A549 (cell line): Measurements from ENCODE around the gene BCLAF1. TPM values are rescaled to one million over a fixed set of nuclear protein-coding genes. Genes with fewer than 3 reads are reported as not detected.

Experiments used
- ATAC-seq, 2 experiments: fragments of 200-7000 bp in 1 of 2; fragments of >200 bp in 1 of 2; cut with Nextera tagmentation in 1 of 2; cut with Tn5 transposase in 1 of 2; 3 replicates each; pipeline versions ENCODE4 v1.8.0 to v1.9.1; 2018 to 2020; ENCODE audit warnings: mild to moderate bottlenecking in 1 of 2, moderate library complexity in 1 of 2
- CTCF ChIA-PET: fragments of 300-600 bp; sonication (Branson Sonifier 250); formaldehyde crosslinking; extraction: SDS; loops from one replicate; lab custom pipeline; 2021; ENCODE audit warnings: antibody characterized with exemption, inconsistent platforms; lab: Yijun Ruan, JAX
- POLR2A ChIA-PET: fragments of 350-600 bp; formaldehyde crosslinking; extraction: SDS; loops from one replicate; lab custom pipeline; 2021; ENCODE audit warnings: antibody characterized with exemption, inconsistent platforms; lab: Yijun Ruan, JAX
- DNase-seq, 2 experiments: peaks; one replicate each; pipeline versions ENCODE4 v3.0.0 to v3.0.0-alpha.2; 2011 to 2016; ENCODE audit warnings: low read depth in 1 of 2, low spot score in 1 of 2
- FAIRE-seq: peaks from 2 replicates; lab custom pipeline; 2011; peaks lifted over from hg19 to GRCh38; lab: Jason Lieb, UNC
- H3K27ac ChIP-seq, 2 experiments: fragments of >200 bp; sonication (Bioruptor Twin); formaldehyde crosslinking; 3 replicates each; pipeline ENCODE4 v1.5.1; 2016 to 2017
- H3K4me1 ChIP-seq: fragments of >200 bp; sonication (Bioruptor Twin); formaldehyde crosslinking; 3 replicates; pipeline ENCODE4 v1.6.1; 2016
- H3K4me2 ChIP-seq: fragments of >200 bp; sonication (Bioruptor Twin); formaldehyde crosslinking; 3 replicates; pipeline ENCODE4 v1.6.1; 2016
- H3K4me3 ChIP-seq: fragments of >200 bp; sonication (Bioruptor Twin); formaldehyde crosslinking; 3 replicates; pipeline ENCODE4 v1.5.1; 2016
- H3K9me3 ChIP-seq: fragments of >200 bp; sonication (Bioruptor Twin); formaldehyde crosslinking; 3 replicates; pipeline ENCODE4 v1.6.1; 2016
- BHLHE40 ChIP-seq: IDR thresholded peaks from 2 replicates; pipeline ENCODE4 v1.6.1; 2012; ENCODE audit warnings: low read depth, low read length, inconsistent platforms
- CBX2 ChIP-seq: fragments of 200-600 bp; sonication (generic); IDR thresholded peaks from 2 replicates; pipeline ENCODE4 v1.6.1; 2016; ENCODE audit warnings: low read depth, mild to moderate bottlenecking, borderline replicate concordance
- CEBPB ChIP-seq, 2 experiments: fragments of >200 bp in 1 of 2; sonication (Bioruptor Twin) in 1 of 2; formaldehyde crosslinking in 1 of 2; IDR thresholded peaks; 2 replicates each; pipeline ENCODE4 v1.6.1; 2012 to 2016
- CHD2 ChIP-seq: fragments of 150-350 bp; IDR thresholded peaks from 2 replicates; pipeline ENCODE4 v1.6.1; 2014; ENCODE audit warnings: low read length; ENCODE audit not compliant: partially characterized antibody
- CTCF ChIP-seq: fragments of >200 bp; sonication (Bioruptor Twin); formaldehyde crosslinking; IDR thresholded peaks from 3 replicates; pipeline ENCODE4 v1.5.1; 2016
- EHMT2 ChIP-seq: fragments of 200-600 bp; sonication (generic); IDR thresholded peaks from 2 replicates; pipeline ENCODE4 v1.6.1; 2016; ENCODE audit warnings: antibody characterized with exemption, low read depth, mild to moderate bottlenecking, moderate library complexity
- ELK1 ChIP-seq: fragments of 150-350 bp; IDR thresholded peaks from 2 replicates; pipeline ENCODE4 v1.6.1; 2014; ENCODE audit warnings: low read depth, mild to moderate bottlenecking, low read length
- EP300 ChIP-seq, 2 experiments: fragments of >200 bp; sonication (Bioruptor Twin); formaldehyde crosslinking; IDR thresholded peaks; 2 replicates in 1 of 2; 3 replicates in 1 of 2; pipeline ENCODE4 v1.6.1; 2016 to 2017
- FOSB ChIP-seq: fragments of 250-450 bp; sonication (Bioruptor Pico); IDR thresholded peaks from 2 replicates; pipeline ENCODE4 v1.5.0; 2020; ENCODE audit warnings: mild to moderate bottlenecking, moderate library complexity
- FOSL2 ChIP-seq, 2 experiments: fragments of 450-650 bp in 1 of 2; fragments of >200 bp in 1 of 2; sonication (Bioruptor Twin) in 1 of 2; formaldehyde crosslinking; IDR thresholded peaks; 2 replicates each; pipeline versions ENCODE4 v1.5.0 to v1.6.1; 2016 to 2020; ENCODE audit warnings: mild to moderate bottlenecking in 1 of 2, moderate library complexity in 1 of 2
- FOXS1 ChIP-seq: fragments of 250-450 bp; sonication (Bioruptor Pico); IDR thresholded peaks from 2 replicates; pipeline ENCODE4 v1.5.0; 2020; ENCODE audit warnings: mild to moderate bottlenecking, moderate library complexity
- HDAC2 ChIP-seq: fragments of 200-600 bp; sonication (generic); IDR thresholded peaks from 2 replicates; pipeline ENCODE4 v1.6.1; 2016
- HES2 ChIP-seq: fragments of >200 bp; sonication (Bioruptor Twin); formaldehyde crosslinking; IDR thresholded peaks from 2 replicates; pipeline ENCODE4 v1.6.1; 2016
- HEYL ChIP-seq: fragments of 250-450 bp; sonication (Bioruptor Pico); IDR thresholded peaks from 2 replicates; pipeline ENCODE4 v1.8.0; 2021; ENCODE audit warnings: mild to moderate bottlenecking, moderate library complexity
- HMGXB4 ChIP-seq: fragments of 250-450 bp; sonication (Bioruptor Pico); IDR thresholded peaks from 2 replicates; pipeline ENCODE4 v1.5.0; 2021; ENCODE audit warnings: mild to moderate bottlenecking, moderate library complexity, borderline replicate concordance
- HOXA7 ChIP-seq: fragments of 250-450 bp; sonication (Bioruptor Pico); IDR thresholded peaks from 2 replicates; pipeline ENCODE4 v1.5.0; 2020; ENCODE audit warnings: mild to moderate bottlenecking, moderate library complexity
- HOXB13 ChIP-seq: fragments of 250-450 bp; sonication (Bioruptor Pico); IDR thresholded peaks from 2 replicates; pipeline ENCODE4 v1.5.0; 2020; ENCODE audit warnings: low read depth, mild to moderate bottlenecking, moderate library complexity
- HOXB5 ChIP-seq: fragments of 250-450 bp; sonication (Bioruptor Pico); IDR thresholded peaks from 2 replicates; pipeline ENCODE4 v1.5.0; 2020; ENCODE audit warnings: mild to moderate bottlenecking, moderate library complexity
- JUN ChIP-seq, 2 experiments: fragments of >200 bp; sonication (Bioruptor Twin); formaldehyde crosslinking; IDR thresholded peaks; 2 replicates in 1 of 2; 3 replicates in 1 of 2; pipeline ENCODE4 v1.6.1; 2016 to 2017
- JUNB ChIP-seq: fragments of >200 bp; sonication (Bioruptor Twin); formaldehyde crosslinking; IDR thresholded peaks from 2 replicates; pipeline ENCODE4 v1.6.1; 2016
- KDM1A ChIP-seq: fragments of 200-600 bp; sonication (generic); IDR thresholded peaks from 2 replicates; pipeline ENCODE4 v1.6.1; 2016; ENCODE audit warnings: low read depth, mild to moderate bottlenecking
- KDM5A ChIP-seq: fragments of 200-600 bp; sonication (generic); IDR thresholded peaks from 2 replicates; pipeline ENCODE4 v1.6.1; 2016; ENCODE audit warnings: antibody characterized with exemption, mild to moderate bottlenecking
- MAX ChIP-seq: IDR thresholded peaks from 2 replicates; pipeline ENCODE4 v1.6.1; 2012
- MAZ ChIP-seq: fragments of 150-350 bp; IDR thresholded peaks from 2 replicates; pipeline ENCODE4 v1.6.1; 2014; ENCODE audit warnings: antibody characterized with exemption, low read depth, low read length, borderline replicate concordance
- NPAS2 ChIP-seq: fragments of 250-450 bp; sonication (Bioruptor Pico); IDR thresholded peaks from 2 replicates; pipeline ENCODE4 v1.8.0; 2022; ENCODE audit warnings: mild to moderate bottlenecking, moderate library complexity, borderline replicate concordance
- POLR2AphosphoS2 ChIP-seq: conservative IDR thresholded peaks from 2 replicates; pipeline ENCODE4 v1.6.1; 2012; ENCODE audit warnings: low read length, improper control_type of control experiment, inconsistent platforms
- RFX5 ChIP-seq: fragments of 450-650 bp; IDR thresholded peaks from 2 replicates; pipeline ENCODE4 v1.7.1; 2014; ENCODE audit warnings: antibody characterized with exemption, mild to moderate bottlenecking, moderate library complexity
- ZC3H11A ChIP-seq: fragments of 450-650 bp; IDR thresholded peaks from 2 replicates; pipeline ENCODE4 v1.6.1; 2014; ENCODE audit warnings: antibody characterized with exemption, mild to moderate bottlenecking
- ZNF302 ChIP-seq: fragments of 250-450 bp; sonication (Bioruptor Pico); IDR thresholded peaks from 2 replicates; pipeline ENCODE4 v1.9.0; 2021; ENCODE audit warnings: inconsistent platforms, mild to moderate bottlenecking, moderate library complexity
- WGBS: methylation state at CpG from one replicate; pipeline ENCODE4 v1.1.6; 2017; ENCODE audit errors: missing lambda C conversion rate; 5-methylcytosine and 5-hydroxymethylcytosine counted together
- polyA plus RNA-seq, 4 experiments: library from polyadenylated mRNA; depleted of rRNA in 3 of 4; stranded (reverse); fragments of >200 nt; fragmentation: RNase III in 1 of 4; extraction: RNeasy Plus Mini Kit Qiagen cat#74134 plus additional on column Dnase treatment in 1 of 4; gene quantifications; 2 replicates in 3 of 4; 3 replicates in 1 of 4; pipeline ENCODE4 v1.2.3, GENCODE V29; 2011 to 2017
- TF ChIP-seq, protein P1 (sequence below): fragments of >200 bp; sonication (Bioruptor Twin); formaldehyde crosslinking; IDR thresholded peaks from 3 replicates; pipeline ENCODE4 v1.6.1; 2016
- TF ChIP-seq, protein P2 (sequence below): fragments of 250-450 bp; sonication (Bioruptor Pico); IDR thresholded peaks from 2 replicates; pipeline ENCODE4 v1.5.0; 2020; ENCODE audit warnings: low read depth, mild to moderate bottlenecking, moderate library complexity

BCLAF1 gene
- polyA plus RNA-seq, 2 of the 4 experiments (the other 2 are of a cell fraction) = 96.0 to 122 TPM

GRCh38 chr6:136249811-136250685, 39.6 kb downstream of the BCLAF1 start, which contains the start of gene MTFR2:
MTFR2 (minus strand) TSS chr6:136250311; CDS start chr6:136249099, 1,212 bp downstream.
- peak within 1 kb of the TSS; percentile 99 for H3K4me2 ChIP-seq
- ChIA-PET POLR2A (interaction anchor here (0.5 to 4.6 kb wide), 5 partner anchors 9 to 39 kb away, joined by 3 to 33 read pairs (median 3); partner anchors contain the start of gene BCLAF1), CTCF (interaction anchor here (0.5 to 2.2 kb wide), 6 partner anchors 13 to 297 kb away, joined by 3 to 7 read pairs (median 5); no protein-coding TSS in a partner anchor)
- ATAC-seq = peak; percentile 89 to 95
- under 1% methylated on average over 31 of the region's 59 CpGs for WGBS
- DNase-seq = peak; percentile 96 to 98
- H3K4me1 ChIP-seq = peaks cover 16% of the 10 kb centered on the region; the same call in 2 of the 3 replicates
- peak within 1 kb of the TSS; percentile 91 for H3K4me3 ChIP-seq
- no peaks in the 10 kb centered on the region for H3K9me3 ChIP-seq
- H3K27ac ChIP-seq = peak within 1 kb of the TSS; percentile 81 to 93
- peak; percentile 46 for FAIRE-seq
- TF ChIP-seq MAX (peak; percentile 76), HMGXB4 (CRISPR knock-in tag) (no peak), HOXB5 (no peak), EP300 (IDR thresholded peaks at IDR 0.05) (no peak), BHLHE40 (no peak), NPAS2 (CRISPR knock-in tag) (no peak), POLR2AphosphoS2 (peak; percentile 98), HOXA7 (no peak), KDM1A (no peak), ZNF302 (no peak), KDM5A (peak; percentile 40; the same call in 1 of the 2 replicates), FOSB (CRISPR knock-in tag) (peak; percentile 72; the same call in 1 of the 2 replicates), ELK1 (no peak), JUN (IDR thresholded peaks at IDR 0.05) (peak in 1 of 2 experiments; percentile 53; a peak in 1 of 5 replicates), HES2 (no peak), FOXS1 (CRISPR knock-in tag) (no peak), CHD2 (no peak), RFX5 (no peak), HOXB13 (CRISPR knock-in tag) (no peak), JUNB (no peak), FOSL2 (IDR thresholded peaks at IDR 0.05) (no peak), FOSL2 (CRISPR knock-in tag; IDR thresholded peaks at IDR 0.05) (no peak), EHMT2 (no peak), ZC3H11A (no peak), CTCF (no peak), MAZ (no peak), HEYL (CRISPR knock-in tag) (no peak), CEBPB (IDR thresholded peaks at IDR 0.05) (no peak), CBX2 (no peak), HDAC2 (peak; percentile 80; the same call in 1 of the 2 replicates)
- TF ChIP-seq, protein P1, sequence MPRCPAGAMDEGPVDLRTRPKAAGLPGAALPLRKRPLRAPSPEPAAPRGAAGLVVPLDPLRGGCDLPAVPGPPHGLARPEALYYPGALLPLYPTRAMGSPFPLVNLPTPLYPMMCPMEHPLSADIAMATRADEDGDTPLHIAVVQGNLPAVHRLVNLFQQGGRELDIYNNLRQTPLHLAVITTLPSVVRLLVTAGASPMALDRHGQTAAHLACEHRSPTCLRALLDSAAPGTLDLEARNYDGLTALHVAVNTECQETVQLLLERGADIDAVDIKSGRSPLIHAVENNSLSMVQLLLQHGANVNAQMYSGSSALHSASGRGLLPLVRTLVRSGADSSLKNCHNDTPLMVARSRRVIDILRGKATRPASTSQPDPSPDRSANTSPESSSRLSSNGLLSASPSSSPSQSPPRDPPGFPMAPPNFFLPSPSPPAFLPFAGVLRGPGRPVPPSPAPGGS = no peak
- TF ChIP-seq, protein P2, sequence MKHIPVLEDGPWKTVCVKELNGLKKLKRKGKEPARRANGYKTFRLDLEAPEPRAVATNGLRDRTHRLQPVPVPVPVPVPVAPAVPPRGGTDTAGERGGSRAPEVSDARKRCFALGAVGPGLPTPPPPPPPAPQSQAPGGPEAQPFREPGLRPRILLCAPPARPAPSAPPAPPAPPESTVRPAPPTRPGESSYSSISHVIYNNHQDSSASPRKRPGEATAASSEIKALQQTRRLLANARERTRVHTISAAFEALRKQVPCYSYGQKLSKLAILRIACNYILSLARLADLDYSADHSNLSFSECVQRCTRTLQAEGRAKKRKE (CRISPR knock-in tag) = no peak
